ENCODE data around the gene EMSY.

Gene EMSY

DNA sequence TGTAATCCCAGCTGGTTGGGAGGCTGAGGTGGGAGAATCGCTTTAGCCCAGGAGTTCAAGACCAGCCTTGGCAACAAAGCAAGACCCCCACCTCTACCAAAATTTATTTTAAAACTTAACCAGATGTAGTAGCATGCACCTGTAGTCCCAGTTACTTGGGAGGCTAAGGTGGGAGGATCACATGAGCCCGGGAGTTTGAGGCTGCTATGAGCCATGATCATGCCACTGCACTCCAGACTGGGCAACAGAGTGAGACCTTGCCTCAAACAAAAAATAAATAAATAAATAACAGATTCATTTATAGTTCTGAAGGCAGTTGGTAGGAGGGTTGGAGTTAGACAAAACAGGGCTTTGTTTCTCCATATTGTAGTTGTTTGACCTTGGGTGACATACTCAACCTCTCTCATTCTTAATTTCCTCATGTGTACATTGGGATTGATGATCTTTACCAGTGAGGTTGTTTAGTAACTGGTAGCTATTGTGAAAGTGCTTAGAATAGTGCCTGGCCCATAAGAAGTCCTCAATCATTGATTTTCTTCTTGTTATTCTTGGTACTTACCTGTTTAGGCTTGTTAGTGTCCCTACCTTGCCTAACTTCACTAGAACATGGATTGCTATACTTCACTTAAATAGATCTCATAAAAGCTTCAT, 79.1 kb downstream of the EMSY start:
- no peak overlapping the region for H3K9ac ChIP-seq (ENCODE audit: insufficient read length, low read depth)
- no peak overlapping the region for H3K4me3 ChIP-seq (ENCODE audit: insufficient read length, low read depth)
- no peaks in the 10 kb centered on the region for H3K9me3 ChIP-seq (ENCODE audit: insufficient read depth, low read length)
- H3K27me3 ChIP-seq (ENCODE audit: insufficient read depth, insufficient read length): no peaks in the 10 kb centered on the region
- TF ChIP-seq YY1 (IDR thresholded peaks at IDR 0.05; ENCODE audit: insufficient read depth, insufficient read length): no peak
- TF ChIP-seq SUZ12 (IDR thresholded peaks at IDR 0.05; ENCODE audit: extremely low read depth, insufficient read depth, insufficient read length): no peak
- no peak for TF ChIP-seq ZNF274 (IDR thresholded peaks at IDR 0.05; ENCODE audit: low read depth, low read length)
- no peaks in the 10 kb centered on the region for H3K4me1 ChIP-seq (ENCODE audit: insufficient read depth, insufficient read length)
- H3K36me3 ChIP-seq (ENCODE audit: insufficient read depth, insufficient read length, low read length): peaks cover 36% of the 10 kb centered on the region
- no peak for DNase-seq (ENCODE audit: low read depth, low spot score)

- no peaks in the 10 kb centered on the region for H3K9me3 ChIP-seq (ENCODE audit: insufficient read depth, low read length)
- no peak overlapping the region for H3K9ac ChIP-seq (ENCODE audit: insufficient read length, low read depth)
- H3K4me1 ChIP-seq (ENCODE audit: insufficient read depth, insufficient read length): no peaks in the 10 kb centered on the region
- no peaks in the 10 kb centered on the region for H3K27me3 ChIP-seq (ENCODE audit: insufficient read depth, insufficient read length)
- H3K36me3 ChIP-seq (ENCODE audit: insufficient read depth, insufficient read length, low read length): peaks cover 42% of the 10 kb centered on the region
- TF ChIP-seq YY1 (IDR thresholded peaks at IDR 0.05; ENCODE audit: insufficient read depth, insufficient read length): no peak
- TF ChIP-seq ZNF274 (IDR thresholded peaks at IDR 0.05; ENCODE audit: low read depth, low read length): no peak
- no peak for TF ChIP-seq SUZ12 (IDR thresholded peaks at IDR 0.05; ENCODE audit: extremely low read depth, insufficient read depth, insufficient read length)
- no peak overlapping the region for H3K4me3 ChIP-seq (ENCODE audit: insufficient read length, low read depth)
- no peak for DNase-seq (ENCODE audit: low read depth, low spot score)
These were observed 79.6 kb downstream of the EMSY start for GRCh38 chr11:76524461-76524860.

- Histone ChIP-seq H3K4me3 (ENCODE audit: insufficient read length, low read depth) (no peak overlapping the region), H3K9me3 (ENCODE audit: insufficient read depth, low read length) (no peaks in the 10 kb centered on the region), H3K4me1 (ENCODE audit: insufficient read depth, insufficient read length) (no peaks in the 10 kb centered on the region), H3K36me3 (ENCODE audit: insufficient read depth, insufficient read length, low read length) (peaks cover 45% of the 10 kb centered on the region), H3K27me3 (ENCODE audit: insufficient read depth, insufficient read length) (no peaks in the 10 kb centered on the region), H3K9ac (ENCODE audit: insufficient read length, low read depth) (no peak overlapping the region)
- no peak for TF ChIP-seq SUZ12 (IDR thresholded peaks at IDR 0.05; ENCODE audit: extremely low read depth, insufficient read depth, insufficient read length)
- no peak for TF ChIP-seq YY1 (IDR thresholded peaks at IDR 0.05; ENCODE audit: insufficient read depth, insufficient read length)
- TF ChIP-seq ZNF274 (IDR thresholded peaks at IDR 0.05; ENCODE audit: low read depth, low read length): no peak
- DNase-seq (ENCODE audit: low read depth, low spot score): no peak
These were observed 80.1 kb downstream of the EMSY start for GRCh38 chr11:76524919-76525318.

DNA sequence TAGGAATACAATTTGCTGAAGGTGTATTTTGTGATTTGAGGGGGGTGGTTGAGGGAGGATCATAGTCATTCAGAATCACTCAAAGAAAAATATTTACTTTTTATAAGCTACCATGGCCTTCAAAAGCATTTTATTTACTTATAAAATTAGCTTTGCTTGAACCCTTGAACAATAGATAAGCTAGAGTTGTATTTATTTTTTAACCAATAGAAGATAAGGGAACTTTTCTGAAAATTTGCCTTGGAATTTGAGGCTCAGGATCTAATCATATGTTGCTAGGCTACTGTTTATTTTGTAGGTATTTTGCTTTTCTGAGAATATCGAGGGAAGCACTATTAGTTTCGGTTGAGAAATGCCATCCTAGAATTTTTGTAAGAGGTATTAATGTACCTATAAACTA, 82.1 kb downstream of the EMSY start:
- TF ChIP-seq SUZ12 (IDR thresholded peaks at IDR 0.05; ENCODE audit: extremely low read depth, insufficient read depth, insufficient read length) (no peak), ZNF274 (IDR thresholded peaks at IDR 0.05; ENCODE audit: low read depth, low read length) (no peak), YY1 (IDR thresholded peaks at IDR 0.05; ENCODE audit: insufficient read depth, insufficient read length) (no peak)
- Histone ChIP-seq H3K4me3 (ENCODE audit: insufficient read length, low read depth) (no peak overlapping the region), H3K36me3 (ENCODE audit: insufficient read depth, insufficient read length, low read length) (peaks cover 51% of the 10 kb centered on the region), H3K9me3 (ENCODE audit: insufficient read depth, low read length) (no peaks in the 10 kb centered on the region), H3K27me3 (ENCODE audit: insufficient read depth, insufficient read length) (no peaks in the 10 kb centered on the region), H3K4me1 (ENCODE audit: insufficient read depth, insufficient read length) (no peaks in the 10 kb centered on the region), H3K9ac (ENCODE audit: insufficient read length, low read depth) (no peak overlapping the region)
- no peak for DNase-seq (ENCODE audit: low read depth, low spot score)

GRCh38 chr11:76542436-76542835, 97.6 kb downstream of the EMSY start:
- DNase-seq (ENCODE audit: low read depth, low spot score): no peak
- no peak overlapping the region for H3K9ac ChIP-seq (ENCODE audit: insufficient read length, low read depth)
- no peak overlapping the region for H3K4me3 ChIP-seq (ENCODE audit: insufficient read length, low read depth)
- no peak for TF ChIP-seq SUZ12 (IDR thresholded peaks at IDR 0.05; ENCODE audit: extremely low read depth, insufficient read depth, insufficient read length)
- TF ChIP-seq ZNF274 (IDR thresholded peaks at IDR 0.05; ENCODE audit: low read depth, low read length): no peak
- no peak for TF ChIP-seq YY1 (IDR thresholded peaks at IDR 0.05; ENCODE audit: insufficient read depth, insufficient read length)
- H3K4me1 ChIP-seq (ENCODE audit: insufficient read depth, insufficient read length): no peaks in the 10 kb centered on the region
- H3K27me3 ChIP-seq (ENCODE audit: insufficient read depth, insufficient read length): no peaks in the 10 kb centered on the region
- no peaks in the 10 kb centered on the region for H3K9me3 ChIP-seq (ENCODE audit: insufficient read depth, low read length)
- H3K36me3 ChIP-seq (ENCODE audit: insufficient read depth, insufficient read length, low read length): peaks cover 47% of the 10 kb centered on the region

DNA sequence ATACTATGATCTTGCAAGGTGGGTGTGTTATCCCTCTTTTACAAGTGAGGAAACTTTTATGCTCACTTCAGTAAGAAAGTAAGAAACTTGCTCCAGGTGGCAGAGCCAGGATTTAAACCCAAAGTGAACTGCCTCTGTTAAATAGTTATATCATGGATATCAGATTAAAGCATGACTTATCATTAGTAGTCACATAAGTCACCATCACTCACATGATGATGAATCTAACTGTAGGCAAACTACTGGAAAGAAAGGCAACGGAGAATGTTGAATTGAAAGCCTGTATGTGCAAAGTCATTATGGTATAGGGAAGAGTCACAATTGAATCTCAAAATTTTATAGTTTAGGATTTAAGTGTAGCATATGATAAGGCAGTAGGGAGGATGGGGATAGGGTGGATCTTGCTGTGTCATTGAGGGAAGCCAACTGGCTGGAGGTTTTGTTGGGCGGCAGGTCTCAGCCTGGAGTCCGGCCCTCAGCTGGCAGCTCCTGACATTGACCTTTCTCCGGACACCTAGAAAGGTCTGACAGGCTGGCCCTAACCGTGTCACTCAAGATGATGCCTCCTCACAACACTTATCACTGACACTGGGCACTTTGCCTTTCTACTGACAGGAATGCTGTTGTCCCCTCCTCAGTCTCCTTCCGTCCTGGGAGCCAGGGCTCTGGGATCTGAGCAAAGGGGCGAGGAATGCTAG, 98.3 kb downstream of the EMSY start:
- H3K9me3 ChIP-seq (ENCODE audit: insufficient read depth, low read length): no peaks in the 10 kb centered on the region
- no peak overlapping the region for H3K4me3 ChIP-seq (ENCODE audit: insufficient read length, low read depth)
- no peaks in the 10 kb centered on the region for H3K4me1 ChIP-seq (ENCODE audit: insufficient read depth, insufficient read length)
- no peaks in the 10 kb centered on the region for H3K27me3 ChIP-seq (ENCODE audit: insufficient read depth, insufficient read length)
- peaks cover 47% of the 10 kb centered on the region for H3K36me3 ChIP-seq (ENCODE audit: insufficient read depth, insufficient read length, low read length)
- DNase-seq (ENCODE audit: low read depth, low spot score): no peak
- no peak for TF ChIP-seq YY1 (IDR thresholded peaks at IDR 0.05; ENCODE audit: insufficient read depth, insufficient read length)
- no peak for TF ChIP-seq ZNF274 (IDR thresholded peaks at IDR 0.05; ENCODE audit: low read depth, low read length)
- TF ChIP-seq SUZ12 (IDR thresholded peaks at IDR 0.05; ENCODE audit: extremely low read depth, insufficient read depth, insufficient read length): no peak
- no peak overlapping the region for H3K9ac ChIP-seq (ENCODE audit: insufficient read length, low read depth)

- DNase-seq (ENCODE audit: low read depth, low spot score): no peak
- no peaks in the 10 kb centered on the region for H3K4me1 ChIP-seq (ENCODE audit: insufficient read depth, insufficient read length)
These were observed 106.0 kb downstream of the EMSY start for GRCh38 chr11:76550781-76551180.

More at GRCh38 chr11:76550781-76551180, 106.0 kb downstream of the EMSY start:
- TF ChIP-seq YY1 (IDR thresholded peaks at IDR 0.05; ENCODE audit: insufficient read depth, insufficient read length) (no peak), SUZ12 (IDR thresholded peaks at IDR 0.05; ENCODE audit: extremely low read depth, insufficient read depth, insufficient read length) (no peak), ZNF274 (IDR thresholded peaks at IDR 0.05; ENCODE audit: low read depth, low read length) (no peak)
- no peak overlapping the region for H3K9ac ChIP-seq (ENCODE audit: insufficient read length, low read depth)
- H3K27me3 ChIP-seq (ENCODE audit: insufficient read depth, insufficient read length): no peaks in the 10 kb centered on the region
- H3K9me3 ChIP-seq (ENCODE audit: insufficient read depth, low read length): peaks cover 11% of the 10 kb centered on the region
- no peak overlapping the region for H3K4me3 ChIP-seq (ENCODE audit: insufficient read length, low read depth)
- H3K36me3 ChIP-seq (ENCODE audit: insufficient read depth, insufficient read length, low read length): peaks cover 20% of the 10 kb centered on the region

Data from NT2/D1 (cell line).